ENCODE measurements around the gene CPD. TPM values are rescaled to one million over a fixed set of nuclear protein-coding genes. Genes with fewer than 3 reads are reported as not detected.

Gene CPD
- total and polyA plus RNA-seq, 8 donors: 4.6 to 48.4 (median 32.7) TPM

DNA sequence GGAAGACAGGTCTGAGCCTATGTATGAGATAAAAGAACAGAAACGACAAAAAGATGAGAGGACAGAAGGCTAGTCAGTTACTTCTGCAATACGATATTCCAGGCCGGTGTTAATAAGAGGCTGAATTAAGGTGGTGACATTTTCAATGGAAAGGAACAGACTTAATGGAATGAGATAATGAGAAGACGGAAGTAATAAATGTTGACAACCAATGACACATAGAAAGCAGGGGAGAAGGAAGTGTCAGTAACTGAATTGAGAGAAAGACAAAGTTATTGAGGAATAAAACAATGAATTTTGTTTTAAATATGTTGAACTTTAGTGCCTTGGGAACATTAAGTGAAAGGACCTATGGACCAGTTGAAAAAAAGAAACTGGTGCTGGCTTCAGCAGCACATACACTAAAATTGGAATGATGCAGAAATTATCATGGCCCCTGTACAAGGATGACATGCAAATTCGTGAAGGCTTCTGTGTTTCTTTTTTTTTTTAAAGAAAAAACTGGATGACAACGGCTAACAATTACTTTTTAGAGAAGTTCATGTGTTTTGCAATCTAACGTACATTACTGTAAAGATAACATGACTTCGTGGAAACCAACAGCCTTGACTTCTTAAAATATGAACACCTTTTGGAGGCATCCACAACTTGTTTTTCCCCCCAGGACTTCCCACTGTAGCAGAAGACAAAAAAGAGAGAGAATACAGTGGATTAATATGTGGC lies 18.5 kb upstream of the CPD start:
- H3K27ac ChIP-seq: no peak overlapping the region

DNA sequence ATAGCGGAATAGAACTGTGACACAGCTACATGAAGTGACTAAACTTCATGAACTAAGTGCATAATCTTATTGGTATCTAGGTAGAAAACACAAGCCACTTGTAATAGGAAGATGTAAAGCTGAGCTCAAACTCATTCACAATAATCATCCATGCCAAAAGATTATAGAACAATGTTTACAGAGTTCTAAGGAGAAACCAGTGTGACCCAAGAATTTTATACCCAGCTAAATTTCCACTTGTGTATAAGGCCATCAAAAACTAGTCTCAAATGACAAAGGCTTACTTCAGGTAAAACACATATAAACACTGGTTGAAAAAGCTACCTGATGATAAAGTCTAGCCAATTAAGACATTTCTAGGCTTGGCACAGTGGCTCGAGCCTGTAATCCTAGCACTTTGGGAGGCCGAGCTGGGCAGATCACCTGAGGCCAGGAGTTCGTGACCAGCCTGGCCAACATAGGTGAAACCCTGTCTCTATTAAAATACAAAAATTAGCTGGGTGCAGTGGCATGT lies 16.9 kb upstream of the CPD start:
- intact Hi-C loops (cut with DNase I): no loop called here
- Histone ChIP-seq H3K9me3 (no peaks in the 10 kb centered on the region), H3K36me3 (no peaks in the 10 kb centered on the region), H3K4me3 (no peak overlapping the region), H3K27me3 (no peaks in the 10 kb centered on the region), H3K4me1 (peaks cover 0 to 3% (median 0%) of the 10 kb centered on the region in 3 donors), H3K27ac (no peak overlapping the region)
- ATAC-seq (no peak), FAIRE-seq (no peak), DNase-seq (no peak)
- 95 to 96% methylated on average over 4 of the region's 4 CpGs for WGBS, 2 donors
- TF ChIP-seq, protein P1, sequence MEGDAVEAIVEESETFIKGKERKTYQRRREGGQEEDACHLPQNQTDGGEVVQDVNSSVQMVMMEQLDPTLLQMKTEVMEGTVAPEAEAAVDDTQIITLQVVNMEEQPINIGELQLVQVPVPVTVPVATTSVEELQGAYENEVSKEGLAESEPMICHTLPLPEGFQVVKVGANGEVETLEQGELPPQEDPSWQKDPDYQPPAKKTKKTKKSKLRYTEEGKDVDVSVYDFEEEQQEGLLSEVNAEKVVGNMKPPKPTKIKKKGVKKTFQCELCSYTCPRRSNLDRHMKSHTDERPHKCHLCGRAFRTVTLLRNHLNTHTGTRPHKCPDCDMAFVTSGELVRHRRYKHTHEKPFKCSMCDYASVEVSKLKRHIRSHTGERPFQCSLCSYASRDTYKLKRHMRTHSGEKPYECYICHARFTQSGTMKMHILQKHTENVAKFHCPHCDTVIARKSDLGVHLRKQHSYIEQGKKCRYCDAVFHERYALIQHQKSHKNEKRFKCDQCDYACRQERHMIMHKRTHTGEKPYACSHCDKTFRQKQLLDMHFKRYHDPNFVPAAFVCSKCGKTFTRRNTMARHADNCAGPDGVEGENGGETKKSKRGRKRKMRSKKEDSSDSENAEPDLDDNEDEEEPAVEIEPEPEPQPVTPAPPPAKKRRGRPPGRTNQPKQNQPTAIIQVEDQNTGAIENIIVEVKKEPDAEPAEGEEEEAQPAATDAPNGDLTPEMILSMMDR (IDR thresholded peaks at IDR 0.05): no peak

More for the DNA sequence above, 18.5 kb upstream of the CPD start:
- FAIRE-seq: no peak
- Histone ChIP-seq H3K4me3 (no peak overlapping the region), H3K4me1 (peaks cover 0 to 3% (median 0%) of the 10 kb centered on the region in 3 donors), H3K36me3 (no peaks in the 10 kb centered on the region), H3K27me3 (no peaks in the 10 kb centered on the region), H3K9me3 (no peaks in the 10 kb centered on the region)
- DNase-seq: no peak
- TF ChIP-seq, protein P1 (IDR thresholded peaks at IDR 0.05): no peak
- WGBS, 2 donors: 69 to 73% methylated on average over 8 of the region's 8 CpGs
- ATAC-seq: no peak
- intact Hi-C loops (cut with DNase I): no loop called here

DNA sequence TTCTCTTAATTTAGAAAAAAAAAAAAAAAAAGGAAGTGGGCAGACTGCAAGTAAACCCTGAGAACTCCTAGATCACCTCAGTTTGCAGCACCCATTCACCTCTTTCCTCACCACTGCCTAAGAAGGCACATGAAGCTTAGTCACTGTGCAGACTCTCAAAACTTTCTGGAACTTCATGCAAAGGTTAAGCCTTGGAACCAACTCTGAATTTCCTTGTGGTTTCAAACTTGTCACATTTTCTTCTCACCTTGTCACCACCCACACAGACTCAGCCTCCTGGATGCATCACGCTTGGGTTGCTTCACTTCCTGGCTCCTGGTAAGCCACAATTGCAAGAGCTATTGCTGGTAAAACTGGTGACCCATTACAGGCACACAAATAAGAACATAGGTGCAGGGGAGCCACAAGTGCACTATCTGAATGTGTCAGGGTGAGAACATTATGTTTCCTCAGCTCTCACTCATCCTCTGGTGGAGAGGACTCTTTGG lies 15.0 kb upstream of the CPD start:
- 78 to 79% methylated on average over 1 of the region's 1 CpG for WGBS, 2 donors
- ATAC-seq (peak in 3 of 4 donors; percentile 45 to 82 (median 48)), DNase-seq (no peak), FAIRE-seq (no peak)
- Histone ChIP-seq H3K36me3 (no peaks in the 10 kb centered on the region), H3K27ac (no peak overlapping the region), H3K4me3 (no peak overlapping the region), H3K27me3 (no peaks in the 10 kb centered on the region), H3K9me3 (no peaks in the 10 kb centered on the region), H3K4me1 (peaks cover 0 to 4% (median 2%) of the 10 kb centered on the region in 3 donors)
- intact Hi-C loops (cut with DNase I): no loop called here
- TF ChIP-seq, protein P1 (IDR thresholded peaks at IDR 0.05): no peak

DNA sequence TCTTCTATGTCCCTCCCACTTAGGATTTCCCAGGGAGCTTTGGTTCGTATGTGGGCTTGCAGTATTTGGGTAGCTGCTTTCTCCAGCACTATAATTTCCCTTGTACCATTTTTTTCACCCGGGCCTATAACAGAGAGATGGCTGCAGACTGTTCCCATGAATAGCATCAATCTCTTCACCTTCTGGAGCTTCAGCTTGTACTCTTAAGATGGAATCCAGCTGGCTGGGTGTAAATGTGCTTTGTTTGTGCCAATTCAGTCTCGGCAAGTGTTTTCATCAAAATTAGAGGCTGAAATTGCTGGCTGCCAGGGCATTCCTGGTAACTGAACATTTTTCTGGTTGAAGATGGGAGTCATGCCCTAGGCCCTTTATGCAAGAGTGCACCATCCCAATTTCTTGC lies 12.2 kb upstream of the CPD start:
- no peak overlapping the region for H3K4me3 ChIP-seq
- 83 to 87% methylated on average over 3 of the region's 3 CpGs for WGBS, 2 donors
- TF ChIP-seq, protein P1 (IDR thresholded peaks at IDR 0.05): no peak
- H3K27ac ChIP-seq: no peak overlapping the region
- H3K9me3 ChIP-seq: no peaks in the 10 kb centered on the region
- intact Hi-C loops (cut with DNase I): no loop called here
- no peak for DNase-seq
- ATAC-seq: no peak
- H3K27me3 ChIP-seq: no peaks in the 10 kb centered on the region
- no peak for FAIRE-seq
- H3K4me1 ChIP-seq: peaks cover 15 to 19% (median 18%) of the 10 kb centered on the region in 3 donors
- H3K36me3 ChIP-seq: no peaks in the 10 kb centered on the region
